OCI-LY7 (cell line): ENCODE data around the gene MRAP. TPM values are rescaled to one million over a fixed set of nuclear protein-coding genes. Genes with fewer than 3 reads are reported as not detected.

ENCODE experiments used
- BruUV-seq: library from RNA; stranded (reverse); fragments of 400-500 nt; replicated peaks from 2 replicates; lab custom pipeline; 2021; lab: Mats Ljungman, UMichigan
- CTCF ChIA-PET: fragments of 300-600 bp; sonication (Branson Sonifier 250); formaldehyde crosslinking; loops from one replicate; lab custom pipeline; 2022; ENCODE audit warnings: antibody characterized with exemption; ENCODE audit not compliant: unreplicated experiment; lab: Charles Lee
- POLR2A ChIA-PET: fragments of 300-600 bp; sonication (Branson Sonifier 250); formaldehyde crosslinking; loops from one replicate; lab custom pipeline; 2022; ENCODE audit warnings: antibody characterized with exemption; lab: Charles Lee
- DNase-seq: peaks from one replicate; pipeline ENCODE4 v3.0.0-alpha.2; 2015; ENCODE audit warnings: low spot score
- H2AFZ ChIP-seq: fragments of 200-600 bp; sonication (generic), shearing (Covaris generic); 2 replicates; pipeline ENCODE4 v1.6.1; 2014; ENCODE audit warnings: mild to moderate bottlenecking, antibody characterized with exemption, low read length, moderate library complexity
- H3K27ac ChIP-seq: fragments of 200-600 bp; sonication (generic); 2 replicates; pipeline ENCODE4 v1.5.1; 2014; ENCODE audit warnings: mixed run types, low read depth, mild to moderate bottlenecking, moderate library complexity, low read length, inconsistent platforms; ENCODE audit not compliant: poor library complexity, severe bottlenecking
- H3K36me3 ChIP-seq: fragments of 200-600 bp; sonication (generic); 2 replicates; pipeline ENCODE4 v1.6.1; 2014; ENCODE audit warnings: mild to moderate bottlenecking, antibody characterized with exemption, low read length, moderate library complexity, mixed read lengths; ENCODE audit not compliant: insufficient read depth
- H3K4me1 ChIP-seq: fragments of 200-600 bp; sonication (generic); 2 replicates; pipeline ENCODE4 v1.5.1; 2014; ENCODE audit warnings: mild to moderate bottlenecking, low read length; ENCODE audit not compliant: insufficient read depth, poor library complexity, severe bottlenecking
- H3K4me2 ChIP-seq: fragments of 200-600 bp; sonication (generic); 2 replicates; pipeline ENCODE4 v1.6.1; 2014; ENCODE audit warnings: mild to moderate bottlenecking, low read length
- H3K4me3 ChIP-seq: fragments of 200-600 bp; sonication (generic); 2 replicates; pipeline ENCODE4 v1.5.1; 2014; ENCODE audit warnings: mild to moderate bottlenecking, low read depth, low read length; ENCODE audit not compliant: poor library complexity, severe bottlenecking
- H3K79me2 ChIP-seq: fragments of 200-600 bp; sonication (generic); 2 replicates; pipeline ENCODE4 v1.6.1; 2016; ENCODE audit warnings: low read depth, mild to moderate bottlenecking, low read length, moderate library complexity, mixed read lengths; ENCODE audit not compliant: insufficient read depth
- H3K9me2 ChIP-seq: fragments of 200-600 bp; sonication (generic); 2 replicates; pipeline ENCODE4 v1.6.1; 2016; ENCODE audit warnings: mild to moderate bottlenecking, low read length, mixed read lengths; ENCODE audit not compliant: insufficient read depth
- H3K9me3 ChIP-seq: fragments of 200-600 bp; sonication (generic); 2 replicates; pipeline ENCODE4 v1.6.1; 2014; ENCODE audit warnings: mild to moderate bottlenecking, mixed run types, low read length, mixed read lengths
- H4K20me1 ChIP-seq: fragments of 200-600 bp; sonication (generic); 2 replicates; pipeline ENCODE4 v1.6.1; 2014; ENCODE audit warnings: mild to moderate bottlenecking, antibody characterized with exemption, low read length, moderate library complexity, mixed read lengths; ENCODE audit not compliant: insufficient read depth
- EZH2phosphoT487 ChIP-seq: fragments of 200-600 bp; sonication (generic); IDR thresholded peaks from 2 replicates; pipeline ENCODE4 v1.6.1; 2018; ENCODE audit warnings: low read depth, borderline replicate concordance, mild to moderate bottlenecking, mixed run types, antibody characterized with exemption, low read length, moderate library complexity, mixed read lengths
- intact Hi-C: fragments of 100-400 bp; cut with micrococcal nuclease; formaldehyde crosslinking; loops from one replicate; pipeline ENCODE4 v1.10.0; 2022; ENCODE audit not compliant: unreplicated experiment
- total RNA-seq, 2 experiments: library from RNA; depleted of rRNA in 1 of 2; stranded (reverse); fragments of >200 nt in 1 of 2; shearing (Covaris generic) in 1 of 2; gene quantifications; 2 replicates each; pipeline ENCODE4 v1.2.3, GENCODE V29; 2014 to 2022
- TF ChIP-seq, protein P1 (sequence below): fragments of 200-600 bp; sonication (generic); conservative IDR thresholded peaks from 2 replicates; pipeline ENCODE4 v1.5.1; 2014; ENCODE audit warnings: mild to moderate bottlenecking, antibody characterized with exemption, low read length, moderate library complexity, mixed read lengths

The MRAP gene
- total RNA-seq, 2 experiments from 2014 or later: not detected

DNA sequence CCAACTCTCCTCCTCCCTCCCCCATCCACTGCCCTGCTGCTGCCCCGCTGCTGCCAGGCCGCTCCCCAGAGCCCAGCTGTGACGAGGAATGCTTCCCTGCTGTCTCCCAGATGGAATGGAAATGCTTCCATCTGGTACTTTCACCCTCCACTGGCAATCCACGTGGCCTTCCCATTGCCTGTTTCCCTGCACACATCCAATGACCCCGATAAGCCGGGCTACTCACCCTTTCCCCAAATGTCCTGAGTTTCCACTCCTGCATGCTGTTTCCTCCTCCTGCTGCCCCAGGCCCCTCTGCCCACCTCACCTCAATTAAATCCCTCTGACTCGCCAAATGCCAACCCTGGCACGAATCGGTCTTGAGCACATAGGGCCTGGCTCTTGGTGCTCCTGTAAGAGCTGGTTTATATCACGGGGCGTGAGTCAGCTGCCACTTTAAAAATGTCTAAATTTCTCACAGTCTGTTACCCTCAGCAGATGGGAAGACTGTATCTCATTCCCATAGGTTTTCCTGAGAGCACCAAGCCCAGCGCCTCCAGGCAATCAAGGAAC lies 36.4 kb downstream of the MRAP start:
- no TSS peak for BruUV-seq
- TF ChIP-seq, protein P1, sequence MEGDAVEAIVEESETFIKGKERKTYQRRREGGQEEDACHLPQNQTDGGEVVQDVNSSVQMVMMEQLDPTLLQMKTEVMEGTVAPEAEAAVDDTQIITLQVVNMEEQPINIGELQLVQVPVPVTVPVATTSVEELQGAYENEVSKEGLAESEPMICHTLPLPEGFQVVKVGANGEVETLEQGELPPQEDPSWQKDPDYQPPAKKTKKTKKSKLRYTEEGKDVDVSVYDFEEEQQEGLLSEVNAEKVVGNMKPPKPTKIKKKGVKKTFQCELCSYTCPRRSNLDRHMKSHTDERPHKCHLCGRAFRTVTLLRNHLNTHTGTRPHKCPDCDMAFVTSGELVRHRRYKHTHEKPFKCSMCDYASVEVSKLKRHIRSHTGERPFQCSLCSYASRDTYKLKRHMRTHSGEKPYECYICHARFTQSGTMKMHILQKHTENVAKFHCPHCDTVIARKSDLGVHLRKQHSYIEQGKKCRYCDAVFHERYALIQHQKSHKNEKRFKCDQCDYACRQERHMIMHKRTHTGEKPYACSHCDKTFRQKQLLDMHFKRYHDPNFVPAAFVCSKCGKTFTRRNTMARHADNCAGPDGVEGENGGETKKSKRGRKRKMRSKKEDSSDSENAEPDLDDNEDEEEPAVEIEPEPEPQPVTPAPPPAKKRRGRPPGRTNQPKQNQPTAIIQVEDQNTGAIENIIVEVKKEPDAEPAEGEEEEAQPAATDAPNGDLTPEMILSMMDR: no peak
- TF ChIP-seq EZH2phosphoT487: no peak
- Histone ChIP-seq H2AFZ (no peak overlapping the region), H3K9me3 (no peaks in the 10 kb centered on the region), H3K79me2 (no peaks in the 10 kb centered on the region), H3K4me2 (no peak overlapping the region), H3K4me1 (no peaks in the 10 kb centered on the region), H4K20me1 (no peaks in the 10 kb centered on the region), H3K9me2 (no peaks in the 10 kb centered on the region), H3K36me3 (peaks cover 94% of the 10 kb centered on the region), H3K4me3 (no peak overlapping the region), H3K27ac (no peak overlapping the region)
- ChIA-PET POLR2A (no interaction called here), CTCF (no interaction called here)
- intact Hi-C loops: no loop called here
- no peak for DNase-seq

DNA sequence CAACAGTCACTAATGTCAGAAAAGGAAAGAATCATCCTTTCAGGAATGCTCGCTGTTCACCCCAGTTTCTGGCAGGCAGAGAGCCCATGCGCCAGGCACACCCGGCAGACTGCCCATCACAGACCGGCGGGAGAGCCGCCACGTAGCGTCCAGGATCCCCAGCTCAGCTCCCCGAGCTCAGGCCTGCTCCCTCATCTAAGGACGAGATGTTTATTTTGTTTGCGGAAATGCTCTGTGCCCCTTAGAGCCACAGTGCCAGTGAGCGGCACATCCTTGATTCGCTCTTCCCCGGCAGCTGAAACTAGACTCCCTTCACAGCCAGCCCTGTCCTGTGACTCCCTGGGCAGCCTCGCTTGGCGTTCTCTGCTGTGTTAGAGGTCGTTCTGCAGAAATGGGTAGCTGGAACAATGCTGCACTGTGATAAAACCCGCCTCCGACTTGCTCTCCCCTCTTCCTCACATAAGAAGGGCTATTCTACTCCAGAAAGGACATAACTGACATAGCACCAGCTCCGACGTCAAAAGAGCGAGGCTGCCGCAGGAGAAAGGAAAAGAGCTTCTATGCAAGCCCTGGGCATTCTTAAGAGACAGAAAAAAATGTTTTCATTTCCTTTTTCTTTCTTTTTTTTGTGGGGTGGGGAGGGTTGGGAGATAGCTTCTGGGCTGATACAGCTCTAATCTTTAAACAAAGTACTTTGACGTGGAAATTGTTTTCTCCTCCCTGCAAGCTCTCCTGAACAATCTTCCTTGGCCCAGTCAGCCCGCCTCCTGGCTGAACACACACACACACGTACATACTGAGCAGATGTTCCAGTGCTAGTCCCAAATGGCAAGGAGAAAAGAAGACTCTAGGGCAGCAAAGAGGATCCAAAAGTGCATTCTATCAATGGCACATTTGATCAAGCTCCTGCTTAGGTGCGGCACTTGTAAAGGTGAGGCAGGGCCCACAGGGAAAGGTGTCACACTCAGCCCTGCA lies 37.2 kb downstream of the MRAP start:
- CTCF ChIA-PET: interaction anchor here (1.0 kb wide), 1 partner anchor 57 kb away, joined by 3 read pairs; no protein-coding TSS in a partner anchor
- no peak for TF ChIP-seq EZH2phosphoT487
- TF ChIP-seq, protein P1: no peak
- Histone ChIP-seq H3K4me2 (no peak overlapping the region), H3K36me3 (peaks cover 94% of the 10 kb centered on the region), H3K4me3 (no peak overlapping the region), H3K9me2 (no peaks in the 10 kb centered on the region), H4K20me1 (no peaks in the 10 kb centered on the region), H3K4me1 (no peaks in the 10 kb centered on the region), H3K27ac (no peak overlapping the region), H2AFZ (no peak overlapping the region), H3K79me2 (no peaks in the 10 kb centered on the region), H3K9me3 (no peaks in the 10 kb centered on the region)
- POLR2A ChIA-PET: no interaction called here
- intact Hi-C loops: no loop called here
- no TSS peak for BruUV-seq
- DNase-seq: no peak
